Thyroid gland (tissue), 4 donors: ENCODE results near the gene CACNA2D3.

Source experiments
- POLR2A ChIP-seq, 2 donors: fragments of 450-650 bp; IDR thresholded peaks; one replicate each; pipeline ENCODE4 v1.6.1; 2017; ENCODE audit warnings: antibody characterized with exemption in 2 of 2, mild to moderate bottlenecking in 2 of 2, moderate library complexity in 1 of 2
- TF ChIP-seq, protein P1 (sequence below), 6 experiments: fragments of 200-600 bp in 3 of 6; fragments of 450-650 bp in 3 of 6; sonication (generic) in 3 of 6; IDR thresholded peaks; one replicate each; pipeline ENCODE4 v1.5.1; 2016 to 2019; ENCODE audit warnings: antibody characterized with exemption in 6 of 6, mild to moderate bottlenecking in 2 of 6, inconsistent platforms in 1 of 6, moderate library complexity in 1 of 6

DNA sequence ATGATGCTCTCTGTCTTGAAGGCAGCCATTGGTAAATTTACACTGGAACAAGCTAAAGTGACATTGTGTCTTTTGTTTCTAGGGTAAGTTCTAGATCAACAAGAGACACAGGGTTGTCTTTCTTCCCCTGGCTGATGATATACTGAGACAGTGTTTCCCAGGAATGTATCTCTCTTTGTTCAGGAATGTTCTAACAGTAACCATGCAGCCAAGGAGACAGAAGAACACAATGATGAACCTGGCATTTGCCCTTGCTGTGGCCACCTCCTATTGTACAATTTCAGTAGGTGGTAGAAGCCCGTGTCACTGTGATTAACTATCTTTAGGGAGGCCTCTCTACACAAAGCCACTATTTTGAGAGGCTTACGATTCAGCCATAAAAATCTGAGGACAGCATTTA lies 674.8 kb downstream of the CACNA2D3 start:
- TF ChIP-seq, protein P1, sequence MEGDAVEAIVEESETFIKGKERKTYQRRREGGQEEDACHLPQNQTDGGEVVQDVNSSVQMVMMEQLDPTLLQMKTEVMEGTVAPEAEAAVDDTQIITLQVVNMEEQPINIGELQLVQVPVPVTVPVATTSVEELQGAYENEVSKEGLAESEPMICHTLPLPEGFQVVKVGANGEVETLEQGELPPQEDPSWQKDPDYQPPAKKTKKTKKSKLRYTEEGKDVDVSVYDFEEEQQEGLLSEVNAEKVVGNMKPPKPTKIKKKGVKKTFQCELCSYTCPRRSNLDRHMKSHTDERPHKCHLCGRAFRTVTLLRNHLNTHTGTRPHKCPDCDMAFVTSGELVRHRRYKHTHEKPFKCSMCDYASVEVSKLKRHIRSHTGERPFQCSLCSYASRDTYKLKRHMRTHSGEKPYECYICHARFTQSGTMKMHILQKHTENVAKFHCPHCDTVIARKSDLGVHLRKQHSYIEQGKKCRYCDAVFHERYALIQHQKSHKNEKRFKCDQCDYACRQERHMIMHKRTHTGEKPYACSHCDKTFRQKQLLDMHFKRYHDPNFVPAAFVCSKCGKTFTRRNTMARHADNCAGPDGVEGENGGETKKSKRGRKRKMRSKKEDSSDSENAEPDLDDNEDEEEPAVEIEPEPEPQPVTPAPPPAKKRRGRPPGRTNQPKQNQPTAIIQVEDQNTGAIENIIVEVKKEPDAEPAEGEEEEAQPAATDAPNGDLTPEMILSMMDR (IDR thresholded peaks at IDR 0.05) = no peak
- no peak for TF ChIP-seq POLR2A (IDR thresholded peaks at IDR 0.05)
